ENCODE data around the gene AAGAB.

- TF ChIP-seq CTCF (IDR thresholded peaks at IDR 0.05; ENCODE audit: low read length) (no peak), EZH2phosphoT487 (IDR thresholded peaks at IDR 0.05; ENCODE audit: low read length) (no peak)
These were observed 90.1 kb downstream of the AAGAB start for GRCh38 chr15:67164401-67164791.
